ENCODE data around the gene MUC7.
"Not testable (repeated sequence)": the region's sequence is repeated elsewhere in the genome, so short reads cannot be mapped to it uniquely, and the experiment has no call there.

Gene MUC7

DNA sequence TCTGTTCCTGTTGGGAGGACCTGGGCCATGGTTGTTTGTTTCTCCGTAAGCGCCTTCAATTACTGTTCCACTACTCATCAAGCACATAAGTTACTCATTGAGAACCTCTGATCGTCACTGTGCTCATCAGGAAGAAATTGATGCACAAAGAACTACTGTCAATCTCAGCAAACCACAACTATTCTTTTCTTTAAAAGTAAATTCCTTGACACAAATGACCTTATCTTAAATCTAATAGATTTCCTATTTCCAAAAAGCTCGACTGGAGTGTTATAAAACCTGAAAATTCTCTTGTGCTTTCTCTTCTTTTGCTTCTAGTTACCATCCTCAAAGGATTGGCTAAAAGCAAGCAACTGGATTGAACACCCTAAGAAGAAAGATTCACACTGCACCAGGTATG is at the start of gene MUC7:
TSS of gene MUC7 (plus strand) at position 301 of the 400 bp plus-strand sequence. CDS start 1,825 bp downstream, outside the sequence.
- DNase-seq = no peak

GRCh38 chr4:70425306-70425705 is 46.7 kb upstream of the MUC7 start:
- DNase-seq = no peak

GRCh38 chr4:70426789-70427188 is 45.2 kb upstream of the MUC7 start:
- no peak for DNase-seq

DNA sequence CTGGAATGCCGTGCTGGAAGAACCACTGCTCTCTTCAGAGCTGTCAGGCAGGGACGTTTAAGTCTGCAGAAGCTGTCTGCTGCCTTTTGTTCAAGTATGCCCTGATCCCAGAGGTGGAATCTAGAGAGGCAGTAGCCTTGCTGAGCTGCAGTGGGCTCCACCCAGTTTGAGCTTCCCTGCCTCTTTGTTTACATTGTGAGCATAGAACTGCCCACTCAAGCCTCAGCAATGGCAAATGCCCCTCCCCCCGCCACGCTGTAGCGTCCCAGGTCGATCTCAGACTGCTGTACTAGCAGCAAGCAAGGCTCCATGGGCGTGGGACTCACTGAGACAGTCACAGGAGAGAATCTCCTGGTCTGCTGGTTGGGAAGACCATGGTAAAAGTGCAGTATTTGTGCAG is 34.8 kb upstream of the MUC7 start:
- no peak for DNase-seq

DNA sequence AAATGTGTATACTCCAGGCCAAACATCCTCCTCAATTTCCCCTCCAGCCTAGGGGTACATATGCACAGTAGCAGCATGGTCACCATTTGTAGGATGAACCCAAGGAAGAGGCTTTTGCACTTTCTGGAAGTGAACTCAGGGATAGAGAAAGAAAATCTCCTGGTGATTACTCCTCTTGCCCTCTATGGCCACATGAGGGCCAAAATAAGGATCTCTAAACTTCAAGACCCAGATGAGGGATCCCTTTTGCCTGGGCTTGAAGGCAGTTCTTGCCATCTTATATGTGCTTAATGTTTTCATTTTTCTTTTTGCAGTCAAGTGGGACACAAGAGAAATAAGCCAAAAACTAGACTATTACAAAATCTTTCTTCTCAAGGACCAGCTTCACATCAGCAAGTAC is 29.5 kb upstream of the MUC7 start:
- no peak for DNase-seq

DNA sequence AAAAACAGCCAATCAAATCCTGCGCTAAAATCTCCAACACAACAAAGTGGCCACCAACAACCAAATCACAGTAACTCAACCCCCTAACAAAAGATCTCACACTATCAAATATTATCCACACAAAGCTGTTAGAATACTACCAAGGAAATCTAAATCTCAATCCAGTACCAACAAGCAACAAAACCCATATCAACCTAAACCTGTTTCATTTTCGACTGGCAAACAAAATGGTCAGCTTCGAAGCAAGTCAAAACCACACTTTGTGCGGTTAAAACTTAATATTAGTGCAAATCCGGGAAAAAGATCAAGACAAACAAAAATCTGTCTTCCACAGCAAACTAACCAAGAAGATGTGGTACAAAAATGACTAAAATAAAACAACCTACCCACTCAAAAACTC is 28.7 kb upstream of the MUC7 start:
- no peak for DNase-seq

GRCh38 chr4:70449220-70449619 is 22.8 kb upstream of the MUC7 start:
- DNase-seq = no peak

GRCh38 chr4:70452946-70453345 is 19.1 kb upstream of the MUC7 start:
- no peak for DNase-seq

GRCh38 chr4:70463335-70463734 is 8.7 kb upstream of the MUC7 start:
- DNase-seq = no peak

- DNase-seq = no peak
Observed at GRCh38 chr4:70473679-70474078, 1.7 kb downstream of the MUC7 start.

DNA sequence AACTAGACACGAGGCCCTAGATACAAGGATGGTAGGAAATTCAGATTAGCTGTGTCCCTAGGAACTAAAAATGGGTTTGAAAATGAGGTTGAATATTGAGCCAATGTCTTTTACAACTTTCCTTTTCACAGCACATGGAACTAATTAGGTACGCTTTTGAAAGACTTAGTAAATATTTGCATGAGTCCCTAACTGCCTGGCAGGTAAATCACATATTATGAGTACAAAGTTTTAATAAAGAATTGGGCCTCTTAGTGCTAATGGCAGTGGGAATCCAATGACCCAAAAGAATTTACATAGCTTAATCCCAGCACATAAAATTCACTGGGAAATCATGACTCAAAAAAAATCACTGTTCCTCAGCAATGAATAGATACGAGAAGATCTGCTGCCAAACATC is 16.8 kb downstream of the MUC7 start:
- DNase-seq = no peak

DNA sequence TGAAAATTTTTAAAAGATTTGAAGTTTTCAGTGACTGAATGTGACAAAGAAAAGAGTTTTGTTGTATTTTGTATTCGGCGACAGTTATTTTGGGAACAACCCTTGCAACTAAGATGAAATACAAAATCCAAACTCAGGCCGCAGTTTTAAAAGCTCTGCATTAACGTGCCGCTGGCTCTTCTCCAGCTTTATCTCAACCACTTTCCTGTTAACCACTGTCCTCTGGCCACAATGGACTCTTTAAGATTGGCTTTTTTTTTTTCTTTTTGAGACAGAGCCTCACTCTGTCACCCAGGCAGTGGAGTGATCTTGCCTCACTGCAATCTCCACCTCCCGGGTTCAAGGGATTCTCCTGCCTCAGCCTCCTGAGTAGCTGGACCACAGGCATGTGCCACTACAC is 24.2 kb downstream of the MUC7 start:
- DNase-seq = no peak

DNA sequence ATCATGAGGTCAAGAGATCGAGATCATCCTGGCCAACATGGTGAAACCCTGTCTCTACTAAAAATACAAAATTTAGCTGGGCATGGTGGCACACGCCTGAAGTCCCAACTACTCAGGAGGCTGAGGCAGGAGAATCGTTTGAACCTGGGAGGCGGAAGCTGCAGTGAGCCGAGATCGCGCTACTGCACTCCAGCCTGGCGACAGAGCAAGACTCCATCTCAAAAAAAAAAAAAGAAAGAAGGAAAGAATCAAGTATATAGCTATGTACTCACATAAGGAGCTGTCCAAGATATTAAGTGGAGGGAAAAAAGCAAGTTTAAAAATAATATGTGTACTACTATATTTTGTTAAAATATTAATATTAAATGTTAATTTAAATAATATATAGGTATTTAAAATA is 29.8 kb downstream of the MUC7 start:
- not testable (repeated sequence) for DNase-seq

GRCh38 chr4:70504733-70505132 is 32.7 kb downstream of the MUC7 start:
- DNase-seq = no peak

GRCh38 chr4:70505151-70505748 is 33.3 kb downstream of the MUC7 start:
- peak; percentile 44 for DNase-seq

GRCh38 chr4:70508801-70509200 is 36.8 kb downstream of the MUC7 start:
- DNase-seq = no peak

DNA sequence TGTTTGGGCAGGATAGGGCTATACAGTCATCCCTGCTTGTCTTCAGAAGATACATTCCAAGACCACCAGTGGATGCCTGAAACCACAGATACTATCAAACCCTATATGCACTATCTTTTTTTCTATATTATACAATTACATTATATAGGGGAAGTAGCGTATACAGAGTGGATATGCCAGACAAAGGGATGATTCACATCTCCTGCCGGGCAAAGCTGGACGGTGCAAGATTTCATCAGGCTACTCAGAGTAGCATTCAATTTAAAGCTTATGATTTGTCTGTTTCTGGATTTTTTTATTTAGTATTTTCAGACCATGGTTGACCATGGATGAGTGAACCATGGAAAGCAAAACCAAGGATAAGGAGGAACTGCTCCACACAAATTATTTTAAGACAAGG is 39.4 kb downstream of the MUC7 start:
- DNase-seq = no peak

GRCh38 chr4:70515367-70516250 is 43.6 kb downstream of the MUC7 start:
- no peak for DNase-seq

GRCh38 chr4:70518269-70518668 is 46.3 kb downstream of the MUC7 start, which contains the start of gene AMTN:
Gene AMTN, plus strand, starts transcription at chr4:70518569. Its CDS starts 209 bp downstream, at chr4:70518778.
- no peak for DNase-seq

DNA sequence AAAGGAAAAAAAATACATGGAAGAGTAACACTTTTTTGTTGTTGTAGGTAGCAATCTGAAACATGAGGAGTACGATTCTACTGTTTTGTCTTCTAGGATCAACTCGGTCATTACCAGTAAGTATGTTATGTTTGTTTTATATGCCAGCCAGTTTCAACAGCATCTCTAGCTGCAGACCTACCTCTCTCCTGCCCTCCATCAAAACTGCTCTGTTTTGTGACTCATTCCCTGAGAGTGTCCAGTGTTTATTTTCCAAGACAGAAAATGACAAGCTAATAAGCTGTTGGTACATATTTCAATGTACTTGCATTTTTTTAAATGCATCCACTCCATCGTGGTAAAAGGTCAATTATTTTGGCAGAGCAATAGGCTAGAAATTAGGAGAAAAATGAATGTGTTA is 46.7 kb downstream of the MUC7 start:
- no peak for DNase-seq

GRCh38 chr4:70522626-70523025 is 50.6 kb downstream of the MUC7 start:
- no peak for DNase-seq

DNA sequence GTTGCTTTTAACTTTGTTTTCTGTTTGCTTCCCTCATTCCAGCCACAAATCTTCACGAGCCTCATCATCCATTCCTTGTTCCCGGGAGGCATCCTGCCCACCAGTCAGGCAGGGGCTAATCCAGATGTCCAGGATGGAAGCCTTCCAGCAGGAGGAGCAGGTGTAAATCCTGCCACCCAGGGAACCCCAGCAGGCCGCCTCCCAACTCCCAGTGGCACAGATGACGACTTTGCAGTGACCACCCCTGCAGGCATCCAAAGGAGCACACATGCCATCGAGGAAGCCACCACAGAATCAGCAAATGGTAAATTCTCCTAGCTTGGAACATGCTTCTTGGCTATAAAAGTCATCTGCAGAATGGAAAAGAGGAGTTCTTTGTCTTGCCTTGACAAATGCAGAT is 59.0 kb downstream of the MUC7 start:
- no peak for DNase-seq

GRCh38 chr4:70531981-70532380 is 60.0 kb downstream of the MUC7 start:
- DNase-seq = no peak
